ENCODE results near the gene NXT2. TPM values are rescaled to one million over a fixed set of nuclear protein-coding genes. Genes with fewer than 3 reads are reported as not detected.

The NXT2 gene
- total and polyA plus RNA-seq, 10 of the 15 experiments (the other 5 are each of a cell fraction or from before 2014, with no cell fraction given): 10.8 to 38.1 (median 21.2) TPM

GRCh38 chrX:109533631-109534030 lies 3.0 kb upstream of the NXT2 start:
- peaks cover 3% of the 10 kb centered on the region for H3K9me3 ChIP-seq (replicated peaks; ENCODE audit: control insufficient read depth, insufficient read depth, low read length)
- no peaks in the 10 kb centered on the region for H3K4me1 ChIP-seq (ENCODE audit: control insufficient read depth, insufficient read depth, low read length)
- H3K79me2 ChIP-seq (ENCODE audit: control insufficient read depth, insufficient read depth, low read length): no peaks in the 10 kb centered on the region
- no peak overlapping the region for H2AFZ ChIP-seq (ENCODE audit: control insufficient read depth, low read depth, low read length)
- H3K4me2 ChIP-seq (ENCODE audit: control insufficient read depth, insufficient read depth): no peak overlapping the region
- WGBS (ENCODE audit: insufficient coverage, insufficient replicate concordance, low lambda C conversion rate, missing lambda C conversion rate): 19% methylated on average over 2 of the region's 2 CpGs
- in situ Hi-C loops (cut with MboI): no loop called here
- ChIA-PET RAD21 (ENCODE audit: unreplicated experiment) (no interaction called here), POLR2A (no interaction called here), CTCF (no interaction called here), SMC1A (ENCODE audit: uncharacterized antibody, unreplicated experiment) (no interaction called here)
- intact Hi-C loops (cut with micrococcal nuclease; ENCODE audit: unreplicated experiment): loop anchor here (10.0 kb wide), 3 partner anchors 171 to 471 kb away; partner anchors contain the start of gene TMEM164
- BruUV-seq (replicated peaks): no TSS peak
- DNase-seq (ENCODE audit: low read depth, low spot score) (no peak), ATAC-seq (no peak), FAIRE-seq (no peak)
- H3K27me3 ChIP-seq (replicated peaks in 1 of 2; ENCODE audit: control insufficient read depth in 2 of 2, insufficient read depth in 2 of 2, low read length in 1 of 2): no peaks in the 10 kb centered on the region
- H3K9ac ChIP-seq (ENCODE audit: control insufficient read depth, insufficient read depth, low read length): no peak overlapping the region
- H3K4me3 ChIP-seq: no peak overlapping the region
- no peak overlapping the region for H3K27ac ChIP-seq (ENCODE audit: control insufficient read depth, insufficient read depth)
- H3K36me3 ChIP-seq (ENCODE audit: control insufficient read depth in 2 of 2, insufficient read depth in 2 of 2, low read length in 1 of 2): no peaks in the 10 kb centered on the region
- H4K20me1 ChIP-seq (ENCODE audit: control insufficient read depth, insufficient read depth): no peaks in the 10 kb centered on the region
- TF ChIP-seq ESRRA (IDR thresholded peaks at IDR 0.05; ENCODE audit: low read length): no peak
- no peak for TF ChIP-seq CTCF (IDR thresholded peaks at IDR 0.05 in 2 of 3, conservative IDR thresholded peaks at IDR 0.05 in 1 of 3; ENCODE audit: control insufficient read depth in 2 of 3, extremely low read depth in 1 of 3, insufficient read depth in 1 of 3, low read depth in 3 of 3, low read length in 3 of 3)
- TF ChIP-seq MEF2A (IDR thresholded peaks at IDR 0.05; ENCODE audit: insufficient read depth, low read depth, low read length): no peak
- no peak for TF ChIP-seq POLR2AphosphoS2 (IDR thresholded peaks at IDR 0.05; ENCODE audit: low read depth, low read length)
- no peak for TF ChIP-seq JUNB (IDR thresholded peaks at IDR 0.05)
- TF ChIP-seq ZSCAN29 (IDR thresholded peaks at IDR 0.05): no peak
- TF ChIP-seq ZBTB4 (CRISPR knock-in tag; IDR thresholded peaks at IDR 0.05): no peak
- TF ChIP-seq NR2C2 (IDR thresholded peaks at IDR 0.05; ENCODE audit: borderline replicate concordance, control insufficient read depth, insufficient read length, low read depth): no peak
- no peak for TF ChIP-seq CEBPB (IDR thresholded peaks at IDR 0.05; ENCODE audit: borderline replicate concordance in 1 of 2, low read depth in 2 of 2, low read length in 2 of 2)
- TF ChIP-seq CBX5 (IDR thresholded peaks at IDR 0.05; ENCODE audit: low read depth): no peak
- TF ChIP-seq IRF4 (IDR thresholded peaks at IDR 0.05; ENCODE audit: low read depth, low read length): no peak

Measured in GM12878 (cell line).